GM18870 (cell line): Measurements from ENCODE around the gene U2AF2.

ENCODE experiments used
- ATAC-seq: cut with Tn5 transposase; IDR thresholded peaks from one replicate; pipeline ENCODE4 v1.9.1; 2021; ENCODE audit warnings: moderate library complexity; ENCODE audit not compliant: unreplicated experiment

The U2AF2 gene

DNA sequence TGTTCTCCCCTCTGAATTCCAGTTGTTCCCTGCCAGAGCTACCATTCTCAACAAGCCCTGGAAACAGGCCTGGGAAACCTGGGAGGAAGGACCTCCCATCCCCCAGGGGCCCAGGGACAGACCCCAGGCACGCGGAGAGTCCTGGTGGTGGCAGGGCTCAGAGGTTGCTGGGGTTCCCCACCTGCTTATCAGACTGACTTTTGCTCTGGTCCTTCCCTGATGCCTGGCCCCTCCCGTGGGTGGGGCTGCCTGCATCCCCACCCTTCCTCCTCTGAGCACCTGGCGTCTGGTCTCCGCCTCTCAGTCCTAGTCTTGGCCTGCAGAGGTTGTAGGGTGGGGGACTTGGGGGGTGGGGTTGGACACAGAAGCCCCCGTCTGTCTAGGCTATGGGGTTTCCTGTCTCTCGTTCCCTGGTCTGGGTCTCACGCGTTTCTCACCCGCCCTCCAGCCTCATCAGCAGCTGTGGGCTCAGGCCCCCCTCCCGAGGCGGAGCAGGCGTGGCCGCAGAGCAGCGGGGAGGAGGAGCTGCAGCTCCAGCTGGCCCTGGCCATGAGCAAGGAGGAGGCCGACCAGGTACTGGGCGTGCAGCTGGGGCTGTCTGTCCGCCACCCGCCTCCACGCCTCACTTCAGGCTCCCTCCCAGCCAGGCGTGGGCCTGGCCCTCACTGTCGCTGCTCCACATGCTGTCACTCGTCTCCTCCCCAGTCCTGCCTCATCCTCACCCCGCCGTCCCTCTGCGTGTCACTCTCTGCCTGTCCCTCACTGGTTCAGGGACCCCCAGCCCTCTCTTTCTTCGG, 33.8 kb downstream of the U2AF2 start:
- ATAC-seq, result no peak

DNA sequence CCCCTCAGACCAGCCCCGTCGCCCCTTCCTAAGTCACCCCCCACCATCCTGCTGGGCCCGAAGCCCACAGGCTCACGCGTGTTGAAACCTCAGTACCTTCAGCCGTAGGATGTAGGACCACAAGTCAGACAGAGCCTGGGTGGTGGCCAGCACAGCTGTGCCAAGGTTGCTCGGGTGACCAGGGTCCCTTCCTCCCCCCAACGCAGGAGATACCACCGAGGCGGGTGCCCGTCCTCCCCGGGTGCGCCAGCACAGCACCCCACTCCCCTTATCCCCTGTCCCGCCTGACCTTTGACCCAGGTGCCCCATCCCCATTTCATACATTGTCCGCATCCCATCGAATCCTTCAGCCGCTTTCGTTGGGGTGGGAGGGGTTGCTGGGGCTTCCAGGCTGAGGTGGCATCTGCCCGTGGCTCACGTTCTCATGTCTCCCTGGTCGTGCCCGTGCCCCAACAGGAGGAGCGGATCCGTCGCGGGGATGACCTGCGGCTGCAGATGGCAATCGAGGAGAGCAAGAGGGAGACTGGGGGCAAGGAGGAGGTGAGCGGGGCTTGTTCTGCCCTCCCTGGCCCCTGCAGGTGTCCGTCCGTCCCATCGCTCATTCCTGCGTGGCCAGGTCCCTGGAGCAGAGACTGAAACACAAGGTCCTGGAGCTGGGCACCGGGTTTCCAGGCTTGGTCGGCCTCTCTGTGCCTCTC, 34.7 kb downstream of the U2AF2 start:
- no peak for ATAC-seq

DNA sequence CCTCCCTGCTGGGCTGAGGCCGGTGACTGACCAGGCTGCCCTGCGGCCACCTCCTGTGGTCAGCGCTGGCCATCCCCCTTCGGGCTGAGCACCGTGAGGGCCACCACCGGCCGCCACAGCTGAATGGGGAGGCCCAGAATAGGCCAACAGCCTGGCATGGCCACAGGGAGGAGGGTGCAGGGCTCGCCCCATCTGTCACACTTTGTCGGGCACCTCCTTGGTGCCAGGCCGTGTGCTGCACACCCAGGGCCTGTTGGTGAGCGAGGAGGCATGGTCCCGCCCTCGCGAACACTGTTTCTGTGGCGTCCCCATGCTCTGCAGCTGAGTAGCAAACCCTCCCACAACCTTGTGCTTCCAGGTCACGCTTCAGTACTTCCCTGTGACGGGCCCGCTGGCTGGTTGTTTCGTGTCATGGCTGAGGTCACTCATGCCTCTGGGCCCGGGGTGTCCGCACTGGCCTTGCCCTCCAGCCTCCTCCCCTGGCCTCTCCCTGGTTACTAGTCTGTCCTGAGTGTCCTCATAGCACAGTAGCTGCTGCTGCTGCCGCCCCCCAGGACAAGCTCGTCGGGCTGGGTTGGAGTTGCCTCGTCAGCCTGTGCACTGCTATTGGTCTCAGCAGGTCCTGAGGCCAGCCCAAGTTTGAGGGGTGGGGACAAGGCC, 35.4 kb downstream of the U2AF2 start:
- no peak for ATAC-seq

DNA sequence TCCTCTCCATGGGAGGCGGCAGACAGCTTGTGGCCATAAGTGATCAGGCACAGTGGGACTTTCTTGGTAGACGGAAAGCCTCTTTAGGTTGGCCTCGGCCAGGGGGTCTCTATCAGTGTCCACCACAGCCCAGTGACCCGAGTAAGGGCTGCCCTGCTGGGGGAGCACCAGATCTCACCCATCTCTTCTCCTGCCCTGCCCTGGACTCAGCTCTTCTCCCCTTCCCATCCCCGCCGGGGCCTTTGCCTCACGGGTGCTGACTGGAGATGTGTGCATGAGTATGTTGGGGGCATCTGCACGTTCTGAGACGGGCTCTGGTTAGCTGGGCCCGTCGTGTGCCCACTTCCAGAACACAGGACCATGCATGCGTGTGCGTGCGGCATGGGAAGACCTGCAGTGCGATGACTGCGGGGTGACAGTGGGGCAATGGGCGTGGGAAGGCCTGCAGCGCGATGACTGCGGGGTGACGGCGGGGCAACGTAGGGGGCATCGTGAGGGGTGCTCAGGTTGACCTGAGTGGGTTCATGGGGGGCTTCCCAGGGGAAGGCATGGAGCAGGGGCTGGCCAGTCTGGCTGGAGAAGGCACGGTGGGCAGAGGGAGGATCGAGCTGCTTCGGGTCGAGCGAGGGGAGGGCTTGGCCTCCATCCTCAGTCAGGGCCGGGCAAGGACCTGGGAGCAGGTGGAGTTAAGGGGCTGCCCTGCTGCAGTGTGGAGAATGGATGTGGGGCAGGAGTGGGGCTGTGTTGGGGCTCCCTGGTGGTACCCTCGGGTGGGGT, 36.1 kb downstream of the U2AF2 start:
- no peak for ATAC-seq

DNA sequence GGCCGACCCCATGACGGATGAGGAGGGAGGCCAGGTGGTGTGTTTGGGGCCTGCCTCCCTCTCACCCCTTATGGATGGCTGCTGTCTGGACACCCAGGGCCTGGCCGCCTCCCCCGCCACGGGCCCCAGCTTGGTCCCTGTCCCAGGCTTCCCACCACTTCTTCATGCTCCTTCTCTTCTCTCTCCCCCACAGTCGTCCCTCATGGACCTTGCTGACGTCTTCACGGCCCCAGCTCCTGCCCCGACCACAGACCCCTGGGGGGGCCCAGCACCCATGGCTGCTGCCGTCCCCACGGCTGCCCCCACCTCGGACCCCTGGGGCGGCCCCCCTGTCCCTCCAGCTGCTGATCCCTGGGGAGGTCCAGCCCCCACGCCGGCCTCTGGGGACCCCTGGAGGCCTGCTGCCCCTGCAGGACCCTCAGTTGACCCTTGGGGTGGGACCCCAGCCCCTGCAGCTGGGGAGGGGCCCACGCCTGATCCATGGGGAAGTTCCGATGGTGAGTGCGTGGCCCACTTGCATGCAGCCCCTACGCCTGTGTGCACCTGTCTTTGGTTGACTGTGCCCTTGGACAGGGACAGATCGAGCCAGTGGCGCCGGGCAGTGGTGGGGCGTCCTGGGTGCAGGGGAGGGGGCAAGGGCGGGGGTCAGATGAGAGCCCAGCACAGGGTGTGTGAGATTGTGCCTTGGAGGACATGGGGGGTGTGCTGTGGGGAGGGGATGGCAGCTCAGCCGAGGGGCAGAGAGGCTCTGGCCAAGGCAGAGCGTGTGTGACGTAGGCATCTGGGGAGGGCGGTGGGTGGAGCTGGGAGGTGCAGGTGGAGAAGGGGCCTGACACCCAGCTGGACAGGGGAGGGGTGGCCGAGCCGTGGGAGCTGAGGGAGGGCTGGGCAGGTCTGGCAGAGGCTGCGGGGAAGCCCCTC, 37.0 kb downstream of the U2AF2 start:
- no peak for ATAC-seq

DNA sequence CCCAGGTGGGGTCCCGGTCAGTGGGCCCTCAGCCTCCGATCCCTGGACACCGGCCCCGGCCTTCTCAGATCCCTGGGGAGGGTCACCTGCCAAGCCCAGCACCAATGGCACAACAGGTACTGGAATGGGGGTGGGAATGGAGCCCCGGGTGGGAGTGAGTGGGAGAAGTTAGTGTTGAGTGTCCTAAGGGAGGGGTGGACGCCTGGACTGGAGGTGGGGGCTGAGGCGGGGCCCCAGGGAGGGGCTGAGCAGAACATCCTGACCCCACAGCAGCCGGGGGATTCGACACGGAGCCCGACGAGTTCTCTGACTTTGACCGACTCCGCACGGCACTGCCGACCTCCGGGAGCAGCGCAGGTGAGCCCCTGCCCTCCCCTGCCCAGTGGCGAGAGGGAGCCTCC, 37.8 kb downstream of the U2AF2 start:
- ATAC-seq, result no peak

DNA sequence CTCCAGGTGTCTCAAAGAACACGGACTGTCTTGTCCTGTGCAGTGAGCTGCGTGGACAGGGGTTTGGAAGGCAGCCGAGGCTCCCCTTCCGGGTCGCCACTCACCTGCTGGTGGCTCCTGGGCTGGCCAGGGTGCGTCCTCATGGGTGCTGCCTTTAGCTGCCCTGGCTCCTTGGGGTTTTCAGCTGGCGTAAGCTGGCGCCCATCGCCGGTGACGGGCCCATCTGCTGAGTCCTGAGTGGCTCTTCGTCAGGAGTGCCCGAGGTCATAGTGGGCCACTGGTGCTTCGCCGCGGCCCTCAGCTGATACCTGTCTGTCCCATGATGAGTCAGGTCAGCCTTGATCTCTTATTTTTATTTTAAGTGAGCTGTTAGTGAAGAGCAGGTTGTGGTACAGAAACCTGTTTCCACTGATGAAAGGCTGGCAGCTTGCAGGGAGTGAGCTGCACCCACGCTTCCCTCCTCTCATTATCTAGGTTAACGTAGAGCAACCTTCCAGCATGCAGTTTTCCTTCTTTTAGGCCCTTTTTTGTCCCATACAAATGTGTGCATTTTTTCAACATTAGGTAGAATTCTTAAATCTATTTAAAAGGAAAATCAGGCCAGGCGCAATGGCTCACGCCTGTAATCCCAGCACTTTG, 38.6 kb downstream of the U2AF2 start:
- no peak for ATAC-seq

DNA sequence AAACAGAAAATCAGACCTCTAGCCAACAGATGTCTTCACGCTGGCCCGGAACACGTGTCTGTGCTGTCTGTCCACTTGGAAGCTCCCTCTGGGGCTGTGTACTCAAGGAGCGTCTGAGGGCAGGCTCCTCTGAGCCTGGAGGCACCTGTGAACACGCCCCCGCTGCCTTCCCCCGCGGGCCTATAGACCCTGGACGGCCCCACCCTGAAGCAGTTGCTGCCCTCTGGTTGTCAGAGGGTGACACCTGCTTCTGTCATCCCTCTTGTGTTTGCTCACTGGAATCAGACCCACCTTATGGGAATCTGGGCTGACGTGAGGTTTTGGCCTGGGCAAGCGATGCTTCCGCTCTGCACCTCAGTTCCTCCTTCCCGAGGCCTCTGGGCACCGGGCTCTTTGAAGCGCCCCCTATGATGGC, 39.4 kb downstream of the U2AF2 start:
- ATAC-seq, result no peak

DNA sequence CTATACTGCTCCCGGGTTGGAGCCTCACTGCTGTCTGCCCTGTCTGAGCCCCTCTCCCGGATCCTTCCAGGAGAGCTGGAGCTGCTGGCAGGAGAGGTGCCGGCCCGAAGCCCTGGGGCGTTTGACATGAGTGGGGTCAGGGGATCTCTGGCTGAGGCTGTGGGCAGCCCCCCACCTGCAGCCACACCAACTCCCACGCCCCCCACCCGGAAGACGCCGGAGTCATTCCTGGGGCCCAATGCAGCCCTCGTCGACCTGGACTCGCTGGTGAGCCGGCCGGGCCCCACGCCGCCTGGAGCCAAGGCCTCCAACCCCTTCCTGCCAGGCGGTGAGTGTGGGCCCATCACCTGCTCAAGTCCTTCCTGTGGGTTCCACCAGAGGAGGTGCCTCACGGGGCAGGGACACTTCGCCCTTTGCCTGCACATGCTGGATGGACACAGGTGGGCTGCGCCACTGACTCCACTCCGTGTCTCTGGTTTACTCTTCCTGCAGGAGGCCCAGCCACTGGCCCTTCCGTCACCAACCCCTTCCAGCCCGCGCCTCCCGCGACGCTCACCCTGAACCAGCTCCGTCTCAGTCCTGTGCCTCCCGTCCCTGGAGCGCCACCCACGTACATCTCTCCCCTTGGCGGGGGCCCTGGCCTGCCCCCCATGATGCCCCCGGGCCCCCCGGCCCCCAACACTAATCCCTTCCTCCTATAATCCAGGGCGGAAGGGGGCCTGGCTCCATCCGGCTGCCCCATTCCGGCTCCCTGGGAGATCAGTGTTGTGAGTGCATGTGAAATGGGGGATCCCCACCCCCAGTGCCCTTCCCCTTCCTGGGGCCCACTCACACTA, 40.0 kb downstream of the U2AF2 start:
- no peak for ATAC-seq

DNA sequence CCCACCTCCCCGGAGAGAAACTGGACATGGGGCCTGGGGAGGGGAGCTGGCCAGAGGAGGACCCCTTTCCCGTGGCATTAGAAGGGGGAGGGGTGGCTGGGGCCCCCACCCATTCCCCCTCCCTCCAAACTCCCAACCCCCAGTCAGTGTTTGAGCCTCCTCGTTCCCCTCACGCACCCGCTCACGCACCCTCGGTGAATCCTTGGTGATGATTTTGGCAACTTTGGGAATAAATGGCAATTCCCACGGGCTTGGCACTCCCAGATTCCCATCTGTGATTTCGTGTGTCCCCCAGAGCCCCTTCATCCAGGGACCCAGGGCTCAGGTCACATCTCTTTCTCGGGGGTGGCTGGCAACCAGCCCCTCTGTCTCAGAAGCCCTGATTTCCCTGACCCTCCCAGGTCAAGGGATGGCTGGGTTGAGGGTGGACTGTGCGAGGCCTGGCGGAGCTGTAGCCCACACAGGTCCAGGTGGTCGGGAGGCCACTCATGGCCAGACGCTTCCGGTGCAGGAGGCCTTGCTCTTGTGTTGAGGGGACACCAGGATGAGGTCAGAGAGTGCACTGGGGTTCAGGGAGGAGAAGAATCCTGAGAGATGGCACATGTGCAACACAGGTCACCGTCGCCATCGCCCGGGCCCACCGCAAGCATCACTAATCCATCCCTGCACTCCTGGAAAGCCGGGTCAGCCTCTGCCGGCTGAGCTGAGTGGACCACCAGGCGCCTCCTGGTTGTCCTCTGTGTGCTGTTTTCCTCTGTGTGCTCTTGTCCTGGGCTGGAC, 40.9 kb downstream of the U2AF2 start:
- ATAC-seq, result no peak

DNA sequence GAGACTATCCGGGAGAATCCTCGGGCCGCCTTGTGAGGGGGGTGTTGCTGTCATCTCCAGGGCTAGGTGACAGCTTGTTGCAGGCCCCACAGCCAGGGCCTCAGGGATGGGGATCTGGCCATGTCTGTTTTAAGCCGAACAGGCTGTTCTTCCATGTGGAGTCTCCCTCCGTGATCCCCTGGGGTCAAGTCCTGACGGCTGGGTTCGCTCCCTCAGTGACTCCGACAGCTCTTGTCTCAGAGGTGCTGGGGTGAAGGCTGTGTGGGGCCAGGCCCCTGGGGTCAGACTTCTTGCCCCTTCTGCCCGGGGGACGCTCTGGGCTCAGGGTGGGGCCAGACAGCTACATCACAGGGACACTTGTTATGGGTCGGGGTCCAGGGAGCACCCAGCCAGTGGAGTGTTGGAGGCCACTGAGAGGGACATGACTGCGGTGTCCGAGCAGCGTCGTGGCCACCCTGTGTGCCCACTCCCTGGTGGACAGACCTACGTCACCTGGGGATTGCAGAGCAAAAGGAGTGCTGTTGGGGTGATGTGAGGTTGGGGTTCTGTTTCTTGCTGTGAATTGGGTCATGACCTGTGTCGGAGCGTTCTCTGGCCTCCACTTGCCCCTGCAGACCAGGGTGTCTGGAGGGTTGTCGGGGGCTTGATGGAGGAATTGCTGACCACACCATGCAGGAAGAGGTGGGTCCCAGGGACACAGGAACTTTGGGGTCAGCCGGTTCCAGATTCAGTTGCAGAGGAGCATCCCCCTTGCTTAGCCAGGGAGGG, 41.6 kb downstream of the U2AF2 start:
- ATAC-seq, result no peak

DNA sequence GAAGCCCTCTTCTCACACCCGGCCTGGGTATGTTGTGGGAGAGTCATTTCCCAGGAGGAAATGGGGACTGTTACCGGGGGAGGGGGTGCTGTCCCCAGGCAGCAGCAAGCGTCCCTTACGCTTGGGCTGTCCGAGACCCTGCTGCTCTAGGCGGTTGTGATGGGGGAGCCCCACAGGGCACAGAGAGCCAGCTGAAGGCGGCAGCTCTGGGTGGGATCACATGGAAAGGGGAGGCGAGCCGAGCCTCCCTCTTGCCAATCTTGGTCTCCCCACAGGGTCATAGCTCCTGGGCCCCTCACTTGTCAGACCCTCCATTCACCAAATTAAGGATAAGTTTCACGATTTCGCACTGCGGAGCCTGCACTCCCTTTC, 42.2 kb downstream of the U2AF2 start:
- ATAC-seq, result no peak

DNA sequence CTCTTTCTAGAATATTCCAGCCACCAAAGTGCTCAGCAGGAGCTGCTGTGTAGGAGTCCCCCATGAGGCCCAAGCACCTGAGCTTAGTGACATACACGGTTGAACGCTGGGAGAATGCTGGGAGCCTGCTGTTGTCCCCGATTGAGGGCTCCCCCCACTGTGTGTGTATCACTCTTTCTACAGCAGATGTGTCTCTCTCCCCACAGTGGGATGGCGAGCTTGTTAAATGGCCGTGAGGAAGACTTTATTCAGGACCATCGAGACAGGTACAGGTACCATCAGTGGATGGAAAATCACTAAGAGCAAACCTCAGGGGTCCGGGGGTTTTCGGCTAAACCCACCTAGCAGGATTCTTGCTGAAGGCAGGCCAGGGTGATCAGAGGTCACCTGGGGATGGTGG, 42.9 kb downstream of the U2AF2 start:
- no peak for ATAC-seq

DNA sequence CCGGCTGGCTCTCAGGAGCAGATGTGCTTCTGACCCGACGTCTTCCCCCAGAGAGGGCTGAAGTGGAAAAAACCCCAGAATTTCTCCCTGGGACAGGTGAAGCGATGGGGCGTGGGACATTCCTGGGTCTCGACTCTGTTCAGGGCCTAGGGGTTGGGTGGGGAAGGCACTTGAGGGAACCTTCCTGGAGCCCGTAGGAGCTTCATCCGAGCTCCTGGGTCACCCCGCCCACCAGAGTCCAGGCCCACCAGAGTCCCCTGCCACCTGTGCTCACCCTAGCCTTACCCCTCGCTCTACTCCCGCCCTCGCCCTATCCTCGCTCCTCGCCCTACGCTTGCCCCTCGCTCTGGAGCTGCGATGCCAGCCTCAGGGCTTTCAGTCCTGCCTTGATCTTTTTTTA, 43.4 kb downstream of the U2AF2 start:
- no peak for ATAC-seq

DNA sequence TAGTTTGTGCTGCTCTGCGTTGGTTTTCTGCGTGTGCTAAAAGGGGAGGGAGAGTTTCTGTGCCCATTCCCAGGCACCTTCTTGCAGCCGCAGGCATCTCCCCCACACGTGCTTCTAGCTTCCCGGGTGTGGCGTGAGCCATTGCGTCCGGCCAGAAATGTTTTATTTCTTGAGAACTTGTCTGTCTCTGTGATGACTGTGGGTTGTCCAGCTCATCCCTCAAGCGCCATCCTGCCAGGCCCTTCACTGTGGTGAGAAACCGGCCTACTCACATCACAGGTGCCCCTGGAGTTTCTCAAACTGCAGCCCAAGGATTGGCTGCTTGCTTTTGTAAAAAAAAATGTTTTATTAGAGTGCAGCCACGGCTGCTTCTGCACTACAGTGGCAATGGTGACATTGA, 44.4 kb downstream of the U2AF2 start:
- ATAC-seq, result no peak

DNA sequence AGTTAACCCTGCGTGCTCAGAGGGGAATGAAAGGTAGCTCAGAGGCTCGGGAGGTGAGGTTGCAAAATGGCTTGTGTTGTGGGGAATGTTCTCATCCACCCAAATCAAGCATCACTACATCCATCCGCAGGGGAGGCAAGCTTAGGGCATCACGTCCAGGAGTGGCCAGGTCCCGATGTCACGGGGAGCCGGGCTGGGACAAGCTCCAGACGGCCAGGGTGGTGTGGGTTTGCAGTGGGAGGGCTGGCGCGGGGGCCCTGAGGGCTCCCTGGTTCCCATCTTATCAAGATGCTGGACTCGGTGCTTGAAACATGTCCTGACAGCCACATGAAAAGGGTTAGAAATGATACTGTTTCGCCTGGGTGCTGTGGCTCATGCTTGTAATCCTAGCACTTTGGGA, 46.0 kb downstream of the U2AF2 start:
- no peak for ATAC-seq

DNA sequence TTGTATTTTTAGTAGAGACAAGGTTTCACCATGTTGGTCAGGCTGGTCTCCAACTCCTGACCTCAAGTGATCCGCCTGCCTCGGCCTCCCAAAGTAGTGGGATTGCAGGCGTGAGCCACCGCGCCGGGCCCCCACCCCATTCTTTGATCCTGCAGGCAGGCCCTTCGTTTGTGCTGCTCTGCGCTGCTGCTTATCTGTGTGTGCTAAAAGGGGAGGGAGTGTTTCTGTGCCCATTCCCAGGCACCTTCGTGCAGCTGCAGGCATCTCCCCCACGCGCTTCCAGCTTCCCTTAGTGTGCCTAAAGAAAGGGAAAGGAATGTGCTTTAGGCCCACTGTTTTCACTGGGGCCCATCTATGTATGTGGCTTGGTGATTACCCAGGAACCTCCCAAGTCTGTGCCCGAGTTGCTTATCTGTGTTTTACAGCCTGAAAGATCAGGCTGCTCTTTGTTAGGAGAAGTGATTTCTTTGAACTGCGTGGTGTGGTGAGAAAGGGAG, 47.3 kb downstream of the U2AF2 start:
- ATAC-seq, result no peak
